HEK293 (cell line): Measurements from ENCODE around the gene BEND3.

Source experiments
- CTCF ChIP-seq: fragments of 450-650 bp; formaldehyde crosslinking; IDR thresholded peaks from 2 replicates; pipeline ENCODE4 v1.5.1; 2016; ENCODE audit warnings: missing biosample characterization, missing genetic modification characterization
- ZNF280D ChIP-seq: fragments of 450-650 bp; formaldehyde crosslinking; IDR thresholded peaks from 2 replicates; pipeline ENCODE4 v1.5.1; 2016; ENCODE audit warnings: missing biosample characterization, missing genetic modification characterization
- ZNF311 ChIP-seq: fragments of 450-650 bp; formaldehyde crosslinking; IDR thresholded peaks from 2 replicates; pipeline ENCODE4 v1.5.1; 2017; ENCODE audit warnings: missing biosample characterization, missing genetic modification characterization, borderline replicate concordance
- ZNF626 ChIP-seq: fragments of 450-650 bp; sonication (Bioruptor Pico); formaldehyde crosslinking; IDR thresholded peaks from 2 replicates; pipeline ENCODE4 v1.5.1; 2018; ENCODE audit warnings: missing biosample characterization, missing genetic modification characterization, inconsistent platforms
- TF ChIP-seq, protein P1 (sequence below): fragments of 450-650 bp; formaldehyde crosslinking; IDR thresholded peaks from 2 replicates; pipeline ENCODE4 v1.5.1; 2016; ENCODE audit warnings: missing biosample characterization, missing genetic modification characterization

- TF ChIP-seq ZNF311 (no peak), ZNF626 (tag by site-specific recombination) (no peak), CTCF (tag by site-specific recombination) (peak; percentile 10), ZNF280D (tag by site-specific recombination) (no peak)
- TF ChIP-seq, protein P1, sequence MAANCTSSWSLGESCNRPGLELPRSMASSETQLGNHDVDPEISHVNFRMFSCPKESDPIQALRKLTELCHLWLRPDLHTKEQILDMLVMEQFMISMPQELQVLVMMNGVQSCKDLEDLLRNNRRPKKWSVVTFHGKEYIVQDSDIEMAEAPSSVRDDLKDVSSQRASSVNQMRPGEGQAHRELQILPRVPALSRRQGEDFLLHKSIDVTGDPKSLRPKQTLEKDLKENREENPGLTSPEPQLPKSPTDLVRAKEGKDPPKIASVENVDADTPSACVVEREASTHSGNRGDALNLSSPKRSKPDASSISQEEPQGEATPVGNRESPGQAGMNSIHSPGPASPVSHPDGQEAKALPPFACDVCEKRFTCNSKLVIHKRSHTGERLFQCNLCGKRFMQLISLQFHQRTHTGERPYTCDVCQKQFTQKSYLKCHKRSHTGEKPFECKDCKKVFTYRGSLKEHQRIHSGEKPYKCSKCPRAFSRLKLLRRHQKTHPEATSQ (tag by site-specific recombination) = no peak
Measured at GRCh38 chr6:107115695-107116327, 496 bp upstream of the BEND3 start.
